GM19238 (cell line): ENCODE data around the gene KRTAP5-2.

Experiments used
- DNase-seq: peaks from one replicate; pipeline ENCODE4 v3.0.0; 2011; ENCODE audit warnings: low spot score; ENCODE audit not compliant: insufficient read length

The KRTAP5-2 gene

DNA sequence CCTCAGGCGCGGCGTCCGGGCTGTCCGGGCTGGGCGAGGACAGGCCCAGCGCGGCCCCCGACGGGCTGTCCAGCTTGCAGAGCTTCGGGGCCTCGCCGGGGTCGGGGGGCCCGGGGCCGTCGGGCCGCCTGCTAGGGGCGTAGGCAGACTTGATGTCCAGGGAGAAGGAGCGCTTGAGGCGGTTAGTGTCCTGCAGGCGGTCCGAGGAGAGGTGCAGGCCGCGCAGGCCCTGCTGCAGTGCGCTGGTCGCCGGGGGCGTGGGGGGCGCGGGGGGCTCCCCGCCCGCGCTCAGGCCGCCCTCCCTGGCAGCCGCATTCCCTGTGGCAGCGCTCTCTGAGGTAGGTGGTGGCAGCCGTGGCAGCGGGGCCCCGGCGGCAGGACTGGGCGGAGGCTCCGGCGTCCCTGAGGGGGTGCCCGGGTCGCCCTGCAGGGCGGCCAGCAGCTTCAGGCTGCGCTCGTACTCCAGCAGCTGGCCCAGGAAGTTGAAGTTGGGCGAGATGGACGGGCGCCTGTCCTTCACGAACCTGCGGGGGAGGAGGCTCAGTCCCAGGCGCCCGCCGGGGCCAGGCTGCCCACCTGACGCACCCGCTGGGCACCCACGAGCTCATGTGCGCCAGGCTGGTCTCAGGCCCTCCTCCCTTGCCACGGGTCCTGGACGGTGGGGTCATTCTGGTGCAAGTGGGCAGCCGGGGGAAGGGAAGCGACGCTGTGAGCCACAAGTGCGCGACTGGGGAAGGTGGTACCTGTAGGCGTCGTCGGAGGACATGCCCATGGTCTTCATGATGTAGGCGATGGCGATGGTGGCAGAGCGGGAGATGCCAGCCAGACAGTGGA, 40.8 kb downstream of the KRTAP5-2 start:
- no peak for DNase-seq

DNA sequence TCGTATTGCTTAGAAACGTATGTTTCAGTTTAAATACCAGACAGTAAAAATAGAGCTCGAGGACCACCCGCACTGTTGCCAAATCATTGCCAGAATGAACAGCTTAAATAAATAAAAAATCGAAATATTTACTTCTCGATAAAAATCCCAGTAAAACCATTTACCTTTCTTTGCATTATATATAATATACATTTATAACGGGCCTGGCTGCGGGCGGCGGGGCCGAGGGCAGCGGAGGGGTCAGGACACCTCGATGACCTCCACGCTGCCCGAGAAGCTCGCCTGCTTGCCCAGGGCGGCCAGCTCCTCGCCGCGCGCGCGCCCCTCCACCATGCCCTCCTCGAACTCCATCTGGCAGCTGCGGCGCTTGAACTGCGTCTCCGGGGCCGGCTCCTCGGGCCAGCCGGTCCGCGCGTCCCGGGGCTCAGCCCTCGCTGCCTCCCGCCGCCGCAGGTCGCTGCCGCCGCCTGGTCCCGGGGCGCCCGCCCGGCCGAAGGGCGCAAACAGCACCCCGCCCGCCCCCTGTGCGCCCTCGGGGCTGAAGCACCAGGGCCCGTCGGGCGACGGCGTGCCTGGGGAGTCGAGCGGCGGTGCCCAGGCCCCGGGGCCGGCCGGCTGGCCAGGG, 41.7 kb downstream of the KRTAP5-2 start:
- no peak for DNase-seq

DNA sequence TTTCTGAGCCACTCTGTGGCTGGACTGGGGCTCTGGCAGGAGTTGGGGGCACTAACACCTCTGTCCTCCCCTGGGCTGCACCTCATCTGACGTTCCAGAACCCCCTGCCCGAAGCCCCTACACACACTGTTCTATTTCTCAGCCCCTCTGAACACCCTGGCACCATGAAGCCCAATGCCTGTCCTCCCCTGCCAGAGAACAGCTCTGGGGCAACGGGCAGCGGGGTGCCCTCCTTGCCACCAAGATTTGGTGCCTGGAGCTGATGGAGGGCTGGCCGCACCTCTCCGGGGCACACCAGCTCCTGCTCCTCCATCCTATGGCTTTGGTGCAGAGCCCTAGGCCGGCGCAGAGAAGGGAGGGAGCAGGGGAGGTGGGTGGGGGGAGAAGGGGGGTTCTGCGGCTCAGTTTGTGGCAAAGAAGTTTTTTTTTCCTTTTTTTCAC, 42.4 kb downstream of the KRTAP5-2 start:
- no peak for DNase-seq

DNA sequence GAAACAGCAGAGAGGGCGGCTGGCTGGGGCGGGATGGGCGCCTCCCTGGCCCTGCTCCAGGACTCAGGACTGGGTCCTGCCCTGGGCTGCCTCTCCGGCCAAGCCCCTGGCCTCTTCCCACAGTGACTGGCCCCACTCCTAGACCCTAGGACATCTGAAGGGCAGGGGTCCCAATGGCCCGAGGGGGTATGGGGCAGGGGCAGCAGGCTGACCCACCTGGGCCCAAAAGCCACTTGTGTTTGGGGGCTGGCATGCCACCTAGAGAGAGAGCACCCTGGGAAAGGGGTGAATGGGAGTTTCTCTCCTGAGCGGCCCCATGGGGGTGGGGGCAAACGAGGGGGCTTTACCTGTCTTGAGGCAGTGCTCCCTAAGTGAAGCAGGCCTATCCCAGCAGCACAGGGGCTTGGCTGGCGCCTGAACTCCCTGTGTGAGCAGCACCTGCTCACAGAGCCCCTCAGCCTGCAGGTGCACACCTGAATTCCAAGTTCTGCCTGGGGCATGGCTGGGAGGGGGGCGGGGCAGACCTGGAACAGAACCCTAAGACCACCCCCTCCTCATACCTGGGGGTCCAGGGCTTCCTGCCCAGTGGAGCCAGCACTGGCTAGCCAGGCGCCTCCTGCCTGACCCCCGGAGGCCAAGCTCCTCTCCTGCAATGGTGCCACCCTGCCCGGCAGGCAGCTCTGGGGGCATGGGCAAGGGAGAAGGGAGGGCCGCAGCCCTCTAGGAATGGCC, 42.9 kb downstream of the KRTAP5-2 start:
- DNase-seq: no peak

DNA sequence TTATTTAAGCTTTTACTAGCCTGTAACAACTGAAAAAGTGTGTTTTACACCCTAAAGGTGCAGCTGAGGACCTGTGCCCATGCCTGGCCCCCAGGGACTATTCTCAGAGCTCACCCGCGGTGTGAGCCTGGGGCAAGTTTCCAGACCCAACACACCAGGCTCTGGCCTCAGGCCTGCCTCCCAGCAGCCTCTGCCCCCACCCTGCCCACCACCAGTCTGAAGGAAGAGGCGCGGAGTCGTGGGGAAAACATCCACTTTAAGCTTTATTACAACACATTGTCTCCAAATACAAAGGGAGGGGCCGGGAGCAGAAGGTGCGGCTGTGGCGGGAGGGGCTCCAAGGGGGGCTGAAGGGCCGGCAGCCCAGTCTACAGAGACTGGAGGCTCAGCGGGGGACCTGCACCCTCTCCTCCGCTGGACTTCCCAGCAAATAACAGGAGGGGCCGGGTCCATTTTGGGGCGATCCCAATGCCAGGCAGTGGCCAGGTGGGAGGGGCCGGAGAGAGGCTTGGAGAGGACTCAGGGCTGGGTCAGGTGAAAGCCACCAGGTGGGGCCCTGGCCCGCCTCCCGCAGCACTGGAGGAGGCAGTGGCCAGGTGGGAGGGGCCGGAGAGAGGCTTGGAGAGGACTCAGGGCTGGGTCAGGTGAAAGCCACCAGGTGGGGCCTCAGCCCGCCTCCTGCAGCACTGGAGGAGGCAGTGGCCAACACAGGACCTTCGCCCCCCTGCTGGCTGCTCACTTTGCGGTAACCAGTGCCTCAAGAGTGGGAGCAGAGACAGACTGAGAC, 44.1 kb downstream of the KRTAP5-2 start:
- no peak for DNase-seq

DNA sequence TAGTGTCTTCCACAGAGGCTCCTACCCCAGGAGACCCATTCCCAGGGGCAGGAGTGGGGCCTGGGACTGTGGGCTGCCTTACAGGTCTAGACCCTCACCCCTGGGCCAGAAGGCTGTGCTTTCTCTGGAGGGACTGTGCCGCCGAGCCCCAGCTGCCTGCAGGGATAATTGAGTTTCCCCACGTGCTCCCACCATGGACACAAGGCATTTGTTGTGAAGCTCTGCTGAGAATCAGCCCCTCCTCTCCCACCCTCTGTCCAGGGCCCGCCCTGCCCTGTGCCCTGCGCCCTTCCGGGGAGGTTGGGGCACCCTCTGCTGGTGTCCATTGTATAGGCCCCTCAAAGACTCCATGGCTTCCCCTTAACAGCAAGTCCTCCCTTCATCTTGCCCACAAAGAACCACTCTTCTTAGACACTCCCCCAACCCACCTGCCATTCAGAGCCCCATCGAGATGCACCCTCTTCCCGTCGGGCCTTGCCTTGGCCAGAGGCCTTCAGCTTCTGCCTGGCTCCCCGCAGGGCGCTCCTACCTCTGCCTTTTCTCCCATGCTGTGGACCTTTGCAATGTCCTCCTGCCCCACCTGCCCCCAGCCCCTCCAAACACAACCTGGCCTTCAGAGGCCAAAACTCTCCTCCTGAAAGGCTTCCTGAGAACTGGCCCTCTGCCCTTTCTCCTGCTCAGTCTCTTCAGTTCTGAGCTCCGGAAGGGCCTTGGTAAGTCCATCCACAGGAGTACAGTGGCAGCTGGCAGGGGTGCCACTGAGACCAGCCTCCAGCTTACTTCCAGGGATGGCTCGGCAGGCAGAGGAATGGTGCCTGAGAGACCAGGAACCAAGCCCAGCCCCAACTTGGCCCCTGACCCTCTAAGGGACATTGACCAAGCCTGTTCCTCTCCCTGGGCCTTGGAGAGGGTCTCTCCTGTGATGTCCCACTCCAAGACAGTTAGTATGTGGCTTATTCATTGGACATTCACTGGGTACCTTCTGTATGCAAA, 48.5 kb downstream of the KRTAP5-2 start:
- no peak for DNase-seq

DNA sequence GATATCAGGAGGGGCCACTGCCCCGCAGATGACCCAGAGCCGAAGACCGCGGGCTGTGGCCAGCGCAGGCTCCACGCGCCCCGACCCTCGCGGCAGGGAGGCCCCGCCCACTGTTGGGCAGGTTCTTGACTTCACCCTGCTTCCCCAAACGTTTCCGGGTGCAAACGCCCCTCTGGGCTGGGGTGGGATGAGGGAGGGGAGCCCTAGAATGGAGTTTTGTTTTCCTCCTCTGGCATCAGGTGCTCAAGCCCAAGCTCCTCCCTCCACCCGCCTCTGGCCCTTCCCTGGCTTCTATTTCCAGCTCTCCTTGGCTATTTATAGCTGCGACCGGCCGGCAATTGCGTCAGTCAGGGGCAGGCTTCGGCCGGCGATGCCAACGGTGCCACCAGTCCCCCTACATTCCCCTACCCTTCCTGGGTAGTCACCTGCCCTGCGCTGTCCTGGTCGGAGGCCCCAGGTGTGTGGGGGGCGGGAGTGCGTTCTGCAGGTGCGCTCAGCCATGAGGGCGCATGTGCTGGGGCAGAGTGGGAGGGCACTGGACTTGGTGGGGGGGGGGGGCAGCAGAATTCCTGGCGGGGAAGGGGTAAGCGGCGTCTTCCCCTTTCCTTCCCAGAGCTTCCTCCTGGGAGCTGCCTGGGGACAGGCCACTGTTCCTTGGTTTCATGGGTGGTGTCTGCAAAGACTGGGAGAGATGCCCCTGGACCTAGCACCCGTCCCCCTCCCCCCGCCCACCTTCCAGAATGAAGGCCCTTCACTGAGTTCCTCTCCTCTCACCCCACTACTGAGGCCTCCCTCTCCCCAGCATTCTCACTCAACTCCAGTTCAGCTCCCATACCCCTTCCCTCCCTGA, 49.6 kb downstream of the KRTAP5-2 start:
- no peak for DNase-seq

DNA sequence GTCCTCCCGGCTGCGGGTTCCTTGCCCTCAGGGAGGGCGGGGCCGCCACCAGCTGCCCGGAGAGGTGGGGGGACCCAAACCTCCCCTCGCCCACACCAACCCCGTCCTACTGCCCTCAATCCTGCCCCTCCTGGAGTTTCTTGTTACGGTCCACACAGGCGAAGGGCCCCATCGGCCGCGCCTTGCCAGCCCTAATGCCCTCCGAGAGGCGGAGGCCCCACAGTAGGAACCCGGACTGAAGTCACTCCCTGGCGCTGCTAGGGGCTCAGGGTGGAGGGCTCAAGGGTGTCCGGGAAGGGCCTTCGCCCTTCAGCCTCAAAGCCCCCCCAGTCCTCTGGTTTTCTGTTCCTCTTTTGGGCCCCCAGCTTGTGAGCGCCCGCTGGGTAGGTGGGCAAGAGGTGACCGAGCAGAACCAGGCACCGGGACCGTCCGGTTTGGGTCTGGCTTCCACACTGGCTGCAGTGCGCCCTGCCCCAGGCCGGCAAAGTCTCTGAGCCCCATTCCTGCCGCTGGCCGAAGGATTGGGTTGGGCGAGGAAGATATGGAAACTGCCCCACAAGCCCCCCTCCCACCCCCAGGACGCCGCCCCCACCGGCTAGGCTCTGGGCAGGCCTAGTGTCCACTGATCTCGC, 50.5 kb downstream of the KRTAP5-2 start:
- no peak for DNase-seq
